ENCODE measurements around the gene ZDHHC20. TPM values are rescaled to one million over a fixed set of nuclear protein-coding genes. Genes with fewer than 3 reads are reported as not detected.

Gene ZDHHC20
- total RNA-seq, 1 donor from 2014 or later = 175 TPM

DNA sequence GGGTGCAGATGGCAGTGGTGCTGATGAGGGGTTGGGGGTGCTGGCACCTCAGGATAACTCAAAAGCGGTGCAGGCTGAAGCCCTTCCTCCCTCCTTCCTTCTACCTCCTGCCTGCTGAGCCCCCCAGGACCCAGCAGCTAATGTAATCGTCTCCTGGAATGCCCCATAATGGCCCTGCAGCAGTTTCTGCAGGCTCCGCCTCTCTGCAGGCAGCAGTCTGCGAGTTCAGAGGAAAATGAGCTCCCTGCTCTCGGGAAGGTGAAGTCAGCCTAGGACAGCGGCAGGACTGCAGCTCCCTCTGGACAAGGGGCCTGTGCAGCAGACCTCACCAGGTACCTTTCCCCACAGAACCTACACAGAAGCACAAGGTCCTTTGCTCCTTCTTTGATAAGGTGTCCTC, 130.9 kb downstream of the ZDHHC20 start:
- Histone ChIP-seq H3K4me3 (no peak overlapping the region), H3K9me3 (ENCODE audit: low read depth) (no peaks in the 10 kb centered on the region), H3K79me2 (ENCODE audit: low read depth) (no peaks in the 10 kb centered on the region), H3K36me3 (no peaks in the 10 kb centered on the region), H3K4me1 (peaks cover 25% of the 10 kb centered on the region), H3F3A (ENCODE audit: low read depth) (peaks cover 19% of the 10 kb centered on the region), H3K9ac (no peak overlapping the region), H4K20me1 (ENCODE audit: low read depth) (no peaks in the 10 kb centered on the region), H2AFZ (replicated peaks) (peak overlapping the region; percentile 29), H3K27ac (no peak overlapping the region), H3K4me2 (peak overlapping the region; percentile 90), H3K27me3 (peaks cover 18% of the 10 kb centered on the region)
- Mint-ChIP-seq H3K36me3 (no peaks in the 10 kb centered on the region), H3K9me3 (peaks cover 3% of the 10 kb centered on the region), H3K4me3 (no peak overlapping the region), H3K27ac (no peak overlapping the region), H3K4me1 (peaks cover 16% of the 10 kb centered on the region), H3K27me3 (ENCODE audit: insufficient read depth, low read depth) (peaks cover 2% of the 10 kb centered on the region)
- TF ChIP-seq EZH2phosphoT487 (IDR thresholded peaks at IDR 0.05) (no peak), EZH2 (IDR thresholded peaks at IDR 0.05) (no peak)
- TF ChIP-seq, protein P1, sequence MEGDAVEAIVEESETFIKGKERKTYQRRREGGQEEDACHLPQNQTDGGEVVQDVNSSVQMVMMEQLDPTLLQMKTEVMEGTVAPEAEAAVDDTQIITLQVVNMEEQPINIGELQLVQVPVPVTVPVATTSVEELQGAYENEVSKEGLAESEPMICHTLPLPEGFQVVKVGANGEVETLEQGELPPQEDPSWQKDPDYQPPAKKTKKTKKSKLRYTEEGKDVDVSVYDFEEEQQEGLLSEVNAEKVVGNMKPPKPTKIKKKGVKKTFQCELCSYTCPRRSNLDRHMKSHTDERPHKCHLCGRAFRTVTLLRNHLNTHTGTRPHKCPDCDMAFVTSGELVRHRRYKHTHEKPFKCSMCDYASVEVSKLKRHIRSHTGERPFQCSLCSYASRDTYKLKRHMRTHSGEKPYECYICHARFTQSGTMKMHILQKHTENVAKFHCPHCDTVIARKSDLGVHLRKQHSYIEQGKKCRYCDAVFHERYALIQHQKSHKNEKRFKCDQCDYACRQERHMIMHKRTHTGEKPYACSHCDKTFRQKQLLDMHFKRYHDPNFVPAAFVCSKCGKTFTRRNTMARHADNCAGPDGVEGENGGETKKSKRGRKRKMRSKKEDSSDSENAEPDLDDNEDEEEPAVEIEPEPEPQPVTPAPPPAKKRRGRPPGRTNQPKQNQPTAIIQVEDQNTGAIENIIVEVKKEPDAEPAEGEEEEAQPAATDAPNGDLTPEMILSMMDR (IDR thresholded peaks at IDR 0.05) = no peak
- DNase-seq (ENCODE audit: low spot score) = peak; percentile 58

DNA sequence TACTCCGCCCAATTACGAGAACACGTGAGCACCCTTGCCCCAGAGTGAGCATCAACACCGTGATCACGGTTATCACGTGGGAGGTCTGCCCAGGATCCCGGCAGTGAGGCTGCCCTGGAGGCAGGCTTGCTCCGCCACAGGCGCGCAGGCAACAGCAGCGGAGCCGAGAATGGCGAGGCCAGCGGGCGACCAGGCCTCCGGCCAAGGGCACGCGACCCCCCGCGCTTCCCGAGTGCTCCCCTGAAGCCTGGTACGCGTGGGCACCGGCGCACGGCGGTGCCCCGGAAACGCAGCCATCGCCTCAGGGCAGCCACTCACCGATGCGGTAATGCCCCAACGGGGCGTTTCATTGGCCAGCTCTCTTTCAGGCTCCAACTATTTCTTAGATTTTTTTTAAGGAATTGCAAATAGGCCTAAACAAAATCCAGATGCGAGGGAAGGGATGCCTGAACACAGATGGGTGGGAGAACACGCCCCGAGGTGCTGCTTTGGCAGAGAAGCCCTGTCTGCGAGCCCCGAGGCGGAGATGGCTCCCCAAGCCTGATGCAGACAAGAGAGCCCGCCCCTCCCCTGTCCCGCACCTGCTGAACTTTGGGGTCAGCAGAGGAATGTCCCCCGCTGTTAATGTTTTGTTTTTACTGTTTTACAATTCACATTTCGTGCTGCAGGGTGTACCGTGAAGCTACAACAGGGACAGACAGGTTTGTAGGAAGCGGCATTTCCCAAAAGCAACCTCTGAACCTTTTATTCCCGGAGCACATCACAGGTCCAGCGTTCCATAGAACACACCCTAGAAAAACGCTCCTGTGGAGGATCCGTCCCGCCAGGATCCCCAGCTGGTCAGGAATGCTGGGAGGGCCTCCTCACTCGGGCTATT, 132.7 kb downstream of the ZDHHC20 start:
- Histone ChIP-seq H3K4me1 (peaks cover 25% of the 10 kb centered on the region), H3K4me3 (peak overlapping the region; percentile 61), H3K4me2 (peak overlapping the region; percentile 90), H3K27me3 (peaks cover 18% of the 10 kb centered on the region), H3K36me3 (no peaks in the 10 kb centered on the region), H3K27ac (peak overlapping the region; percentile 48), H3K9ac (no peak overlapping the region), H3K9me3 (ENCODE audit: low read depth) (no peaks in the 10 kb centered on the region), H4K20me1 (ENCODE audit: low read depth) (no peaks in the 10 kb centered on the region), H3F3A (ENCODE audit: low read depth) (peaks cover 19% of the 10 kb centered on the region), H2AFZ (replicated peaks) (peak overlapping the region; percentile 79), H3K79me2 (ENCODE audit: low read depth) (no peaks in the 10 kb centered on the region)
- Mint-ChIP-seq H3K9me3 (peaks cover 3% of the 10 kb centered on the region), H3K27ac (no peak overlapping the region), H3K27me3 (ENCODE audit: insufficient read depth, low read depth) (peaks cover 2% of the 10 kb centered on the region), H3K36me3 (no peaks in the 10 kb centered on the region), H3K4me1 (peaks cover 16% of the 10 kb centered on the region), H3K4me3 (peak overlapping the region; percentile 78)
- peak; percentile 88 for DNase-seq (ENCODE audit: low spot score)
- TF ChIP-seq EZH2phosphoT487 (IDR thresholded peaks at IDR 0.05) = no peak

DNA sequence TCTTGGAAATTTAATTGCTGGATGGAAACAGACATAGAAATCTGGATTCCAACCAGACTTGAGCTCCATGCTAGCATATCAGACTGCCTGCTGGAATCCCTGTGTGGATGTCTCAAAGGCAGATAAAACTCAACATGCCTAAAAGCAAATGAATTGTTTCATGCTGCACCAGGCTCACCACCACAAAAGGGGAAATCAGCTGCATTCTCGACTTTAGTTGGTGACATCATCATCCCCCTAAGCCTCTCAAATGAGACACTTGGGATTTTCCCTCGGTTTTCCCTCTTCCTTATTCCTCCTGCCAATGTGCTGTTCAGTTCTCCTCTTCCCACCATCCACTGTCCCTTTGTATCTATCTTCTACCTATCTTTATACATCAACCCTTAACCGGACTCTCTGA, 134.3 kb downstream of the ZDHHC20 start:
- no peak overlapping the region for H3K4me3 ChIP-seq
- peaks cover 3% of the 10 kb centered on the region for H3K9me3 Mint-ChIP-seq
- no peak overlapping the region for H2AFZ ChIP-seq (replicated peaks)
- TF ChIP-seq EZH2phosphoT487 (IDR thresholded peaks at IDR 0.05) = no peak
- TF ChIP-seq, protein P1 (IDR thresholded peaks at IDR 0.05) = no peak
- no peak for TF ChIP-seq EZH2 (IDR thresholded peaks at IDR 0.05)
- peaks cover 25% of the 10 kb centered on the region for H3K4me1 ChIP-seq
- no peak overlapping the region for H3K4me3 Mint-ChIP-seq
- H3K9me3 ChIP-seq (ENCODE audit: low read depth) = no peaks in the 10 kb centered on the region
- H3K27ac ChIP-seq = no peak overlapping the region
- no peaks in the 10 kb centered on the region for H3K79me2 ChIP-seq (ENCODE audit: low read depth)
- H3K4me1 Mint-ChIP-seq = peaks cover 16% of the 10 kb centered on the region
- peaks cover 18% of the 10 kb centered on the region for H3K27me3 ChIP-seq
- H3K4me2 ChIP-seq = no peak overlapping the region
- no peaks in the 10 kb centered on the region for H3K36me3 ChIP-seq
- H3K36me3 Mint-ChIP-seq = no peaks in the 10 kb centered on the region
- H3F3A ChIP-seq (ENCODE audit: low read depth) = peaks cover 19% of the 10 kb centered on the region
- H3K27me3 Mint-ChIP-seq (ENCODE audit: insufficient read depth, low read depth) = peaks cover 2% of the 10 kb centered on the region
- no peak overlapping the region for H3K27ac Mint-ChIP-seq
- no peak overlapping the region for H3K9ac ChIP-seq
- no peaks in the 10 kb centered on the region for H4K20me1 ChIP-seq (ENCODE audit: low read depth)
- DNase-seq (ENCODE audit: low spot score) = no peak

DNA sequence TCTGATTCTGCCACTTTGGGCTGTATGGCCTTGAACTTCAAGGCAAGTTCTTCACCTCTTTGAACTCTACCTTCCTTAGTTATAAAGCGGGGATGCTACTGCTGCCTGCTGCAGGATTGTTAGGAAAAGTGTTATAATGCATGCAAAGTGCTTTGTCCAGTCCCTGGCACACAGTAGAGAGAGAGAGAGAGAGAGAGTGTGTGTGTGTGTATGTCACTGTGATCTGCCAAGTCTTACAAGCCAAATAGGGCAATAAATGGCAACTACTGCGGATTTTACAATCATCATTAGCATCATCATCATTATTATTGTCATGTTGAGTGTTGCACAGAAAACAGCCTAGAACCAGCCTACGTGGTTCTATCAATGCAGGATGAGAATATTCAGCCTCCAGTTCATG, 136.1 kb downstream of the ZDHHC20 start:
- peaks cover 18% of the 10 kb centered on the region for H3K27me3 ChIP-seq

More for the DNA sequence above, 136.1 kb downstream of the ZDHHC20 start:
- Histone ChIP-seq H3K9me3 (ENCODE audit: low read depth) (no peaks in the 10 kb centered on the region), H3K4me2 (no peak overlapping the region), H3K27ac (no peak overlapping the region), H3K4me3 (no peak overlapping the region), H4K20me1 (ENCODE audit: low read depth) (no peaks in the 10 kb centered on the region), H3F3A (ENCODE audit: low read depth) (peaks cover 19% of the 10 kb centered on the region), H2AFZ (replicated peaks) (no peak overlapping the region), H3K36me3 (no peaks in the 10 kb centered on the region), H3K9ac (no peak overlapping the region), H3K79me2 (ENCODE audit: low read depth) (no peaks in the 10 kb centered on the region), H3K4me1 (peaks cover 17% of the 10 kb centered on the region)
- TF ChIP-seq EZH2phosphoT487 (IDR thresholded peaks at IDR 0.05) (no peak), EZH2 (IDR thresholded peaks at IDR 0.05) (no peak)
- TF ChIP-seq, protein P1 (IDR thresholded peaks at IDR 0.05) = no peak
- Mint-ChIP-seq H3K36me3 (no peaks in the 10 kb centered on the region), H3K4me1 (peaks cover 16% of the 10 kb centered on the region), H3K27me3 (ENCODE audit: insufficient read depth, low read depth) (peaks cover 2% of the 10 kb centered on the region), H3K27ac (no peak overlapping the region), H3K9me3 (peaks cover 3% of the 10 kb centered on the region), H3K4me3 (no peak overlapping the region)
- DNase-seq (ENCODE audit: low spot score) = no peak

Measured in neural progenitor cell (in vitro differentiated cells).